Loucy (cell line): ENCODE results near the gene RS1.

Experiments used
- EZH2phosphoT487 ChIP-seq: fragments of 200-600 bp; IDR thresholded peaks from 2 replicates; pipeline ENCODE4 v1.6.1; 2018; ENCODE audit warnings: antibody characterized with exemption, mild to moderate bottlenecking, moderate library complexity, borderline replicate concordance
- TF ChIP-seq, protein P1 (sequence below): fragments of 200-600 bp; sonication (generic); conservative IDR thresholded peaks from 2 replicates; pipeline ENCODE4 v1.5.1; 2014; ENCODE audit warnings: mild to moderate bottlenecking, antibody characterized with exemption, low read length

GRCh38 chrX:18682979-18683387, 11.1 kb upstream of the RS1 start:
- TF ChIP-seq, protein P1, sequence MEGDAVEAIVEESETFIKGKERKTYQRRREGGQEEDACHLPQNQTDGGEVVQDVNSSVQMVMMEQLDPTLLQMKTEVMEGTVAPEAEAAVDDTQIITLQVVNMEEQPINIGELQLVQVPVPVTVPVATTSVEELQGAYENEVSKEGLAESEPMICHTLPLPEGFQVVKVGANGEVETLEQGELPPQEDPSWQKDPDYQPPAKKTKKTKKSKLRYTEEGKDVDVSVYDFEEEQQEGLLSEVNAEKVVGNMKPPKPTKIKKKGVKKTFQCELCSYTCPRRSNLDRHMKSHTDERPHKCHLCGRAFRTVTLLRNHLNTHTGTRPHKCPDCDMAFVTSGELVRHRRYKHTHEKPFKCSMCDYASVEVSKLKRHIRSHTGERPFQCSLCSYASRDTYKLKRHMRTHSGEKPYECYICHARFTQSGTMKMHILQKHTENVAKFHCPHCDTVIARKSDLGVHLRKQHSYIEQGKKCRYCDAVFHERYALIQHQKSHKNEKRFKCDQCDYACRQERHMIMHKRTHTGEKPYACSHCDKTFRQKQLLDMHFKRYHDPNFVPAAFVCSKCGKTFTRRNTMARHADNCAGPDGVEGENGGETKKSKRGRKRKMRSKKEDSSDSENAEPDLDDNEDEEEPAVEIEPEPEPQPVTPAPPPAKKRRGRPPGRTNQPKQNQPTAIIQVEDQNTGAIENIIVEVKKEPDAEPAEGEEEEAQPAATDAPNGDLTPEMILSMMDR, result no peak
- no peak for TF ChIP-seq EZH2phosphoT487
